ENCODE results near the gene AIMP1. TPM values are rescaled to one million over a fixed set of nuclear protein-coding genes. Genes with fewer than 3 reads are reported as not detected.

The AIMP1 gene
- total and polyA plus RNA-seq, 12 donors = 7.3 to 75.2 (median 37.0) TPM

DNA sequence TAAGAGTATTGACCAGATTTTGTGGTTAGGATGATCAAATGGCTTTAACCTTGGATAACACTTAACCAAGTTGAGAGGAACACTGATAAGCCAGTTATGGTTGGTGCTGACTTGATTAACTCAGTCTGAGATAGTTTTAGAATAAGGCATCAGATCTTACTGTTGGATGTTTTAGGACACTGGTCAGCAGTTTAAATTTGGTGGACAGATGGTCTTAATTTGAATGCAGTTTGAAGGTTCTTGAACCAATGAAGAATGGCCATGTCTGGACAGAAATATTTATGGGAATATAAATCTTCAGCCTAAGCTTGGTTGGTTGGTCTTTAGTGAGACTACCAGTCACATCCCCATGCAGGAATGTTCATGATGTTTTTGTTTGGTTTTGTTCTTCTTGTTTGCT lies 54.8 kb downstream of the AIMP1 start:
- Histone ChIP-seq H3K4me1 (replicated peaks in 1 of 2) (no peaks in the 10 kb centered on the region), H3K4me3 (no peak overlapping the region), H3K27me3 (peaks cover 9% of the 10 kb centered on the region), H3K9me3 (replicated peaks in 1 of 3) (peaks cover 0 to 3% (median 0%) of the 10 kb centered on the region in 3 donors), H3K36me3 (replicated peaks in 1 of 2) (no peaks in the 10 kb centered on the region), H3K27ac (no peak overlapping the region)
- TF ChIP-seq, protein P1, sequence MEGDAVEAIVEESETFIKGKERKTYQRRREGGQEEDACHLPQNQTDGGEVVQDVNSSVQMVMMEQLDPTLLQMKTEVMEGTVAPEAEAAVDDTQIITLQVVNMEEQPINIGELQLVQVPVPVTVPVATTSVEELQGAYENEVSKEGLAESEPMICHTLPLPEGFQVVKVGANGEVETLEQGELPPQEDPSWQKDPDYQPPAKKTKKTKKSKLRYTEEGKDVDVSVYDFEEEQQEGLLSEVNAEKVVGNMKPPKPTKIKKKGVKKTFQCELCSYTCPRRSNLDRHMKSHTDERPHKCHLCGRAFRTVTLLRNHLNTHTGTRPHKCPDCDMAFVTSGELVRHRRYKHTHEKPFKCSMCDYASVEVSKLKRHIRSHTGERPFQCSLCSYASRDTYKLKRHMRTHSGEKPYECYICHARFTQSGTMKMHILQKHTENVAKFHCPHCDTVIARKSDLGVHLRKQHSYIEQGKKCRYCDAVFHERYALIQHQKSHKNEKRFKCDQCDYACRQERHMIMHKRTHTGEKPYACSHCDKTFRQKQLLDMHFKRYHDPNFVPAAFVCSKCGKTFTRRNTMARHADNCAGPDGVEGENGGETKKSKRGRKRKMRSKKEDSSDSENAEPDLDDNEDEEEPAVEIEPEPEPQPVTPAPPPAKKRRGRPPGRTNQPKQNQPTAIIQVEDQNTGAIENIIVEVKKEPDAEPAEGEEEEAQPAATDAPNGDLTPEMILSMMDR (IDR thresholded peaks at IDR 0.05) = no peak
- TF ChIP-seq POLR2A (IDR thresholded peaks at IDR 0.05) = no peak
- DNase-seq = no peak
- intact Hi-C loops (cut with DNase I) = loop anchor here in 1 of 2 donors (10.0 kb wide), 1 partner anchor 134 kb away; no protein-coding TSS in a partner anchor

DNA sequence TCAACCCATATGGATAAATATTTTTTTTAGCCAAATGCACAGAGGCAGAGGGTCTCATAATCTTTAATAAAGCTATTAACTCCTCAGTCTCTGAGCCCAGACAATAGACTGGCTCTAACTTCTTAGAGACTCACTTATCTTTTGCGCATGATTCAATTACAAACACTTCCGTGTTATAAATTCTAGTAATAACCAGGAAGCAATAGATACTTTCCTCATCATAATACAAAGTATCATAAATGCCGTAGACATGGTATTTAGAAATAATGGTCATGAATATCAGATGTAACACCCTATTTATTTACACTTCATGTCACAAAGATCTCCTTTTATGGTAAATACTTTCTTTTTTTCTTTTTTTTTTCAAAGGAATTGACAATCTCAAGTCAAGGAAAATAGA lies 56.7 kb downstream of the AIMP1 start:
- Histone ChIP-seq H3K27ac (no peak overlapping the region), H3K9me3 (replicated peaks in 1 of 3) (peaks cover 0 to 3% (median 0%) of the 10 kb centered on the region in 3 donors), H3K27me3 (peaks cover 9% of the 10 kb centered on the region), H3K36me3 (replicated peaks in 1 of 2) (no peaks in the 10 kb centered on the region), H3K4me3 (no peak overlapping the region), H3K4me1 (replicated peaks in 1 of 2) (no peaks in the 10 kb centered on the region)
- no peak for DNase-seq
- TF ChIP-seq POLR2A (IDR thresholded peaks at IDR 0.05) = no peak
- TF ChIP-seq, protein P1 (IDR thresholded peaks at IDR 0.05) = no peak
- 79 to 82% (median 80%) methylated on average over 3 of the region's 3 CpGs for WGBS, 4 donors
- intact Hi-C loops (cut with DNase I) = loop anchor here in 1 of 2 donors (10.0 kb wide), 1 partner anchor 132 kb away; no protein-coding TSS in a partner anchor

DNA sequence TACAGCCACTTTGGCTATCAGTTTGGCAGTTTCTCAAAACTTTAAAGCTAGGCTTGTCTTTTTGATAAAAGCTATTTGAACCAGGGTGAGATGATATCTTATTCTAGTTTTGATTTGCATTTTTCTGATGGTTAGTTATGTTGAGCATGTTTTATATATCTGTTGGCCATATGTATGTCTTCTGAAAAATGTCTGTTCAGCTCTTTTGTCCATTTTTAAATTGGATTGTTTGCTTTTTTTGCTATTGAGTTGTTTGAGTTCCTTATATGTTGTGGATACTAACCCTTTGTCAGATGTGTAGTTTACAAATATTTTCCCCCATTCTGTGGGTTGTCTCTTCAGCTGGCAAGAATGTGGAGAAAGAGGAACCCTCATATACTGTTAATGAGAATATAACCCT lies 63.8 kb downstream of the AIMP1 start:
- no peak overlapping the region for H3K27ac ChIP-seq
- intact Hi-C loops (cut with DNase I) = no loop called here
- no peak overlapping the region for H3K4me3 ChIP-seq

DNA sequence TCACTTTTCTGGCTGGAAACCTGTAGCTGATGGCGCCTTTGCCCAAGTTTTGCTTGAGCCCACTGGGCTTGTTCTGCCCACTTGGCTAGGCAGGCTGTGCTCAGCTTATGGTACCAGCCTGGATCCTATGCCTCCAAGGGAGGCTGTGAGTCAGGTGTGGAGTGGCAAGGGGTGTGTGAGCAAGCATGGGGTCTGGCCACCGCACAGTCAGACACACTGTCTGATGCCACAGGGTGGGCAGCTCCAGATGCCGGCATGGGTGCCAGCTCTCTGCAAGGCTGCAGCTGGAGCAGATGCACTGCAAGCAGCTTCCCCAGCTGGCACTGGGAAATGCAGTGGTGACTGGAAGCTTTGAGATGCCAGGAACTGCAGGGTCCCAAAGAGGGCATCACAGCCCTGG lies 68.5 kb downstream of the AIMP1 start:
- 94 to 100% (median 97%) methylated on average over 1 to 3 of the region's 3 CpGs for WGBS, 4 donors
- TF ChIP-seq POLR2A (IDR thresholded peaks at IDR 0.05) = no peak
- TF ChIP-seq, protein P1 (IDR thresholded peaks at IDR 0.05) = no peak
- Histone ChIP-seq H3K4me1 (replicated peaks in 1 of 2) (no peaks in the 10 kb centered on the region), H3K27ac (no peak overlapping the region), H3K9me3 (replicated peaks in 1 of 3) (no peaks in the 10 kb centered on the region), H3K36me3 (replicated peaks in 1 of 2) (no peaks in the 10 kb centered on the region), H3K4me3 (no peak overlapping the region), H3K27me3 (no peaks in the 10 kb centered on the region)
- intact Hi-C loops (cut with DNase I) = no loop called here
- no peak for DNase-seq

More for the DNA sequence above, 63.8 kb downstream of the AIMP1 start:
- Histone ChIP-seq H3K36me3 (replicated peaks in 1 of 2) (no peaks in the 10 kb centered on the region), H3K4me1 (replicated peaks in 1 of 2) (no peaks in the 10 kb centered on the region), H3K27me3 (no peaks in the 10 kb centered on the region), H3K9me3 (replicated peaks in 1 of 3) (no peaks in the 10 kb centered on the region)
- TF ChIP-seq, protein P1 (IDR thresholded peaks at IDR 0.05) = no peak
- no peak for TF ChIP-seq POLR2A (IDR thresholded peaks at IDR 0.05)
- DNase-seq = no peak

Data from adrenal gland (tissue), 12 donors.